Bronchial epithelial cell (primary cell): ENCODE measurements around the gene SLC25A12. TPM values are rescaled to one million over a fixed set of nuclear protein-coding genes. Genes with fewer than 3 reads are reported as not detected.

Experiments used
- DNase-seq: peaks from one replicate; pipeline ENCODE4 v3.0.0-alpha.2; 2010; ENCODE audit warnings: low read depth
- FAIRE-seq: peaks from 2 replicates; lab custom pipeline; 2011; peaks lifted over from hg19 to GRCh38; lab: Jason Lieb, UNC
- H3K27me3 ChIP-seq: 2 replicates; pipeline ENCODE4 v1.5.1; 2011; ENCODE audit warnings: low read length; ENCODE audit not compliant: control insufficient read depth, insufficient read depth
- H3K36me3 ChIP-seq: 2 replicates; pipeline ENCODE4 v1.5.1; 2011; ENCODE audit warnings: low read length; ENCODE audit not compliant: control insufficient read depth, insufficient read depth
- H3K4me3 ChIP-seq: 2 replicates; pipeline ENCODE4 v1.5.1; 2011; ENCODE audit warnings: mild to moderate bottlenecking, low read depth, low read length, control low read depth
- total RNA-seq: library from RNA; depleted of rRNA; stranded (reverse); fragments of >200 nt; gene quantifications from 2 replicates; pipeline ENCODE4 v1.2.1, GENCODE V29; 2014
- TF ChIP-seq, protein P1 (sequence below): IDR thresholded peaks from 2 replicates; pipeline ENCODE4 v1.5.1; 2011; ENCODE audit warnings: mild to moderate bottlenecking, moderate library complexity, low read length, control low read depth, inconsistent platforms; ENCODE audit not compliant: insufficient read depth, severe bottlenecking

The SLC25A12 gene
- total RNA-seq, 1 donor from 2014 or later, result 9.5 TPM

DNA sequence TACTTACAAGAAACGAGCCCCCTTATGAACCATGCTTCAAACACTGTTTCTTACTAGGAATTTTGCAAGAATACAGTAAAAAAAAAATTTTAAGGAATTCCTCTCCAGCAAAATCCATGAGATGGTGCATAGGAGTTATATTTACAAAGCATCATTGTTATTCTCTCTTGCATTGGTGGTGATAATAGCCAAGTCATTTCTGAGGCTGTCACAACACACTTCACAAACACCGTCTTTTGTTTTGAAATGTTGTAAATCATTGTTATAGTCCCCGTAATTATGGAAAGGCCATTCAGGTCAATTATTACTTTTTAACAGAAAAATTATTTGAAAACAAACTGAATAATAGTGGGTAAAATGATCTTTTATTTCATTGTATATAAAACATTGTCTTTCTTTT, 146.7 kb downstream of the SLC25A12 start:
- H3K27me3 ChIP-seq, result no peaks in the 10 kb centered on the region
- TF ChIP-seq, protein P1, sequence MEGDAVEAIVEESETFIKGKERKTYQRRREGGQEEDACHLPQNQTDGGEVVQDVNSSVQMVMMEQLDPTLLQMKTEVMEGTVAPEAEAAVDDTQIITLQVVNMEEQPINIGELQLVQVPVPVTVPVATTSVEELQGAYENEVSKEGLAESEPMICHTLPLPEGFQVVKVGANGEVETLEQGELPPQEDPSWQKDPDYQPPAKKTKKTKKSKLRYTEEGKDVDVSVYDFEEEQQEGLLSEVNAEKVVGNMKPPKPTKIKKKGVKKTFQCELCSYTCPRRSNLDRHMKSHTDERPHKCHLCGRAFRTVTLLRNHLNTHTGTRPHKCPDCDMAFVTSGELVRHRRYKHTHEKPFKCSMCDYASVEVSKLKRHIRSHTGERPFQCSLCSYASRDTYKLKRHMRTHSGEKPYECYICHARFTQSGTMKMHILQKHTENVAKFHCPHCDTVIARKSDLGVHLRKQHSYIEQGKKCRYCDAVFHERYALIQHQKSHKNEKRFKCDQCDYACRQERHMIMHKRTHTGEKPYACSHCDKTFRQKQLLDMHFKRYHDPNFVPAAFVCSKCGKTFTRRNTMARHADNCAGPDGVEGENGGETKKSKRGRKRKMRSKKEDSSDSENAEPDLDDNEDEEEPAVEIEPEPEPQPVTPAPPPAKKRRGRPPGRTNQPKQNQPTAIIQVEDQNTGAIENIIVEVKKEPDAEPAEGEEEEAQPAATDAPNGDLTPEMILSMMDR, result no peak
- DNase-seq (no peak), FAIRE-seq (no peak)
- peaks cover 5% of the 10 kb centered on the region for H3K36me3 ChIP-seq
- no peak overlapping the region for H3K4me3 ChIP-seq

DNA sequence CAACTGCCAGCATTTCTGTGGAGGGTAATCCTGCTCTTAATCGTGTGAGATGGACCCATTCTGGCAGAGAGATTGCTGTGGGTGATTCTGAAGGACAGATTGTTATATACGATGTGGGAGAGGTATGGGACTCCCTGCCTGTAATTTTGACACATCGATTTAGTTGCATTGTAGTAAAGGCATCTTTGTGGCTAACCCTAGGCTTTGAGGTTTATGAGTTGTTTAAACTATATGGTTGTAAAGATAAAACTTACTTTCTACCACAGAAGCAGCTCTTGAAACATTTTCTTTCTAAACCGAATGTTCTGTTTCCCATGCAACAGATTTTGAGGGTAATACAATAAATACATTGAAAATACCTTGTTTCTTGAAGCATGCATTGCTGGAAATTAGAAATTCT, 148.2 kb downstream of the SLC25A12 start:
- DNase-seq (no peak), FAIRE-seq (no peak)
- Histone ChIP-seq H3K36me3 (peaks cover 6% of the 10 kb centered on the region), H3K27me3 (no peaks in the 10 kb centered on the region), H3K4me3 (no peak overlapping the region)
- TF ChIP-seq, protein P1, result no peak

DNA sequence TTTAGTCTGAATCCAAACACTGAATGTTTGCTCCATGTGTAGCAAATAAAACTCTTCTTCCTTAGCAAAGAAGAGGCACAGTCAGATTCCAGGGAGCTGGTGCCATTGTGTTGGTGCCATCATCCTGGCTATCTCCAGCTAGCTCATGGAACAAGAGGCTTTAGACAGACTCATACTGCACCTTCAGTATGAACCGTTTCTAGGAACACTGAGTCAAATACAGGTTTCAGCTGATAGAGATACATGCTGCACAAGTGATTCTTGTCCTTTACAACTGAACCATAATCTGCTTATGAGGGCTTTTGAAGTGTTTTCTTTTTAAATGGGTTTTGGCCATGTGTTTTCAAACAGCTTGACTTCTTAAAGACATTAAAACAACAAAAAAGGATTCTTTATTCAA, 148.9 kb downstream of the SLC25A12 start:
- TF ChIP-seq, protein P1, result no peak
- H3K36me3 ChIP-seq, result peaks cover 7% of the 10 kb centered on the region
- DNase-seq (no peak), FAIRE-seq (no peak)
- no peak overlapping the region for H3K4me3 ChIP-seq
- no peaks in the 10 kb centered on the region for H3K27me3 ChIP-seq

DNA sequence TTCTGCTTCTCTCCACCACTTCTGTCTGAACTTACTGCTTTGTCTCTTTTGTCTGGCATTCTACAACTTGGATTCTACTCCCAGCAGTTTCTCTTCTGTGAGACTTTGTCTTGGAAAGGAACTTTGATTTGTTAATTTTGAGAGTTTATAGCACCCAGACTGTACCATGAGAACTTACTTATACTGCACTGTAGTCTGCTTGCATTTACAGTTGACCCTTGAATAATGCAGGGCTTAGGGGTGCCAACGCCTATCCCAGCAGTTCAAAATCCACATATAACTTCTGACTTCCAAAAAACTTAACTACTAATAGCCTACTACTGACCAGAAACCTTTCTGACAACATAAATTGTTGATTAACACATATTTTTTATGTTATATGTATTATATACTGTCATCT, 151.3 kb downstream of the SLC25A12 start:
- no peaks in the 10 kb centered on the region for H3K27me3 ChIP-seq
- TF ChIP-seq, protein P1, result no peak
- DNase-seq (no peak), FAIRE-seq (no peak)
- peaks cover 7% of the 10 kb centered on the region for H3K36me3 ChIP-seq
- H3K4me3 ChIP-seq, result no peak overlapping the region

DNA sequence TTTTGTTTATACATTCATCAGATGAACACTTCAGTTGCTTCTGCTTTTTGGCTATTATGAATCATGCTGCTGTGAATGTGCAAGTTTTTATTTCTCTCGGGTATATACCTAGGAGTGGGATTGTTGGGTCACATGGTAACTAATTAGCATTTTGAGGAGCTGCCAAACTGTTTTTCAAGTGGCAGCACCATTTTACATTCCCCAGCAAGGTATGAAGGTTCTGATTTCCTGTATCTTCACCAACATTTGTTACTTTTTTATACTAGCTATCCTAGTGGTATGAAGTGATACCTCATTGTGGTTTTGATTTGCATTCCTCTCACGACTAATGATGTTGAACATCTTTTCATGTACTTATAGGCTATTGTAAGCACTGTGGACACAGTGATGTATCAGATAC, 152.9 kb downstream of the SLC25A12 start:
- Histone ChIP-seq H3K36me3 (peaks cover 5% of the 10 kb centered on the region), H3K4me3 (no peak overlapping the region), H3K27me3 (no peaks in the 10 kb centered on the region)
- DNase-seq (peak; percentile 4), FAIRE-seq (no peak)
- TF ChIP-seq, protein P1, result no peak

DNA sequence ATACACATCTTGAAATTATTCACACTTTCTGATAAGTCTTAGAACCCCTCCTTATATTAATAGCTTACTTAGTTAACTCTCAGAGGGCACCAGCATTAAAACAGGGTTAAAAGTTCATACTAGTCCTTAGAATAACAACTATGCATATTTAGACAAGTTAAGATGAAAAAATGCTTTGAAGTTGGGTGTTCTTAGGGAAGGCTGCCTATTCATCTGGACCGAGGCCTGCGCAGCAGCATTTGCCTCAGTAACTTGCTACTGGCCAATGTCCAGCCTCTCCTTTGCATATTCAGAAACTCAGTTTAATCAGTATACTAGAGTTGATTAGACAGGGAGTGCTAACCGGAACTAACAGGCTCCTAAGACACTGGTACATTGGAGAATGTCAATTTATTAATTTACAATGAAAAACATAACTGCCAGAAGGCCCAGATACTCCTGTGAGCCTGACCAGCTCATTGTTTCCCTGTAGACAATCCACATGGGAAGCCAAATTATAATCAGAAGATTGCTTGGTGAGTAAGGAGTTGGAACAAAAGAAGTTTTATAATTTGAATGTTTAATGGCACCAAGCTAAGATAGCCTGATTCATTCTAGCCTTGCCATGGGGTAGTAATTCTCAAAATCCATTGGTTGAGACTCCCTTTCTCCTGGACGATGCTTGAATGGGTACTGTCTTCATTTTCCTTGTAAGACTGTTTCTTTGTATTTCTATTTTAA, 157.9 kb downstream of the SLC25A12 start:
- H3K27me3 ChIP-seq, result no peaks in the 10 kb centered on the region
- FAIRE-seq (no peak), DNase-seq (no peak)
- H3K36me3 ChIP-seq, result peaks cover 5% of the 10 kb centered on the region
- TF ChIP-seq, protein P1, result no peak
- no peak overlapping the region for H3K4me3 ChIP-seq
